DMS153 (cell line): Measurements from ENCODE around the gene MKX.

Source experiments
- DNase-seq: peaks from one replicate; lab custom pipeline; 2025; lab: John Stamatoyannopoulos, UW

Gene MKX

GRCh38 chr10:27742195-27743011 is 3.2 kb downstream of the MKX start:
- DNase-seq, result peak; percentile 9

DNA sequence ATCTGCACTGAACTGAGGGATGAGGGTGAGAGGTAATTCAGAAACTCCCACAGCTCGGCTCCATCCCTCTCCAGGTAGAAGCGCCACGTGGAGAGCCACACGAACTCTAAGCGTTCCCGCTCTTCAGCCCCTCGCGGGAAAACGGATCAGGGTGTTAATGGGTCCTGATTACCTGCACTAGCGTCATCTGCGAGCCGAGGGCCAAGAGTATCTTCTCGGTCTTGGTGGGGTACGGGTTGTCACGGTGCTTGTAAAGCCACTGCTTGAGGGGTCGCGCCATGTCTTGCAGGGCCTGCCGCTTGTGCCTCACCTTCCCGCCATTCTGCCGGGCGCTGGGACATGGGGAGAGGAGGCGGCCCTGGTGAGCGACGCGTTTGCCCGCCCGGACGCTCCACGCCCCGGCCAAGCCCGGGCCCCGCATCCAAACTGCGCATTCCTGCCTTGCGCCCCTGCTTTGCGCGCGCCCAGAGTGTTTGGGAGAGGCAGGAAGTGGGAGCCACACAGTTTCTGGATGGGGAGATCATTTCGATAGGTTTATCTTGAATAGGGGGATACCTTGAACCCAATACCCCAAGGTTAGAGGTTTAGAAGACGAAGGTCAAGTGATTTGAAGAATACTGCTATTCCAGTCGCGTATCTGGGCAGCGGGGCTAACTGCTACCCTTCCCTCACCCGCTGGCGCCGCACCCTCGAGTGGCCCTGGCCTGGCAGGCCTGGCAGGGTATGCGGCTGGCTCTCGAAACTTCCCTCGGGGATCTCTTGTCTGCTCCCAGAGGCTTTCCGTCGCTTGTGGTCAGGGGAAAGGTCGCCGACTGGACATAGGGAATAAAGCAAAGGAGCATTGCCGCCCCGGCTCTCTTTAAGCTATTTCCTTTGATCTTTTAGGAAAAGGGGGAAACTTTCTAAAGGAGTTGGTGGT is 4.2 kb downstream of the MKX start:
- DNase-seq, result no peak

DNA sequence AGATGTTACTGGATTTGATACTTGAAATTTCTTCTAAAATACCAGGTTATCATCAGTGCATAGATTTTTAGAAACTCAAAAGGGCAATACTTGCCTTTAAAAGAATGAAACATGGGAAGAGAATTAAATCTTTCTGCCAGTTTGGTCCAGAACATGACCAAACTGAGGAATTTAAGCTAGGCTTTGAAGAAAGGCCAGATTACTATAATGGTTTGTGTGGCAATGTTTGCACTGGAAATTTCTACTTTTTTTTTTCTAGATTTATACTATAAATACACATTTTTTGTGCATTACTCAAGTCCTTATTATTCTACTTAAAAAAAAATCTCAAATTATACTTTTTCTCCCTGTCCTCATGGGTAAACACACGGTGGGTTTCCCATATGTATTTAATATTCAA is 9.2 kb downstream of the MKX start:
- DNase-seq, result no peak

GRCh38 chr10:27730041-27730440 is 15.6 kb downstream of the MKX start:
- no peak for DNase-seq

DNA sequence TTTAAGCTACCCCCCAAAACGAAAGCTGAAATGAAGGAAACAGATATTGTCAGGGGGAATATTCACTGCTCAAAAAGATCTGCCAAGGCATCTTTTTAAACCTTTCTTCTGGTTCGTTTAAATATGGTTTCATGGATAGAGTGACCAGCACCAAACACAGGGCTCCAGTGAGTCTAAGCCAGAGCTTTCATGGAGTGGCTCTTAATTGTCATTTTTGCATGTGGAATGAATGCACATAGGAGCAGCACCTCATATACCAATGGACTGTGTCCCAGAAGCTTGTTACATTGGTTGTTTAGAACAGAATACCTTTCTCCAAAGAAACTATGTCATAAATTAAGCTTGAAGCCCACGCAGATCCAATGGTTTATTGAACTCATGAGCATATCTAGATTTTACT is 17.3 kb downstream of the MKX start:
- no peak for DNase-seq

GRCh38 chr10:27724287-27724686 is 21.3 kb downstream of the MKX start:
- no peak for DNase-seq

DNA sequence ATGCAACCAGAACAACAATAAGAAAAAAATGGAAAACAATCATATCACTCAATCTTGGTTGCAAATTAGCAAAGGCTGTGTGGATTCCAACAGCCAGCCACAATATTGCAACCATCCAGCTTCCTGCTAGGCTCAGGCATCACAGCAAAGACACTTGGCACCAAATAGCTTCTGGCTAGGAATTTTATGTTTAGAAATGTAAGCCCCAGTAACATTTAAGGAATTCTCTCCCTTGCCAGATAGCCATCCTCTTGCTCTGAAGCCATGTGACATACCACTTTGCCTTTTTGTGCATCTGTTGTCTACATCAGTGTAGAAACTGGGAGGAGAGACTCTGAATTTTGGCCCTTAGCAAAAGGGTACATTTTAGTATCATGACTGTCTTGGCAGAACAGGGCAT is 22.2 kb downstream of the MKX start:
- DNase-seq, result no peak

DNA sequence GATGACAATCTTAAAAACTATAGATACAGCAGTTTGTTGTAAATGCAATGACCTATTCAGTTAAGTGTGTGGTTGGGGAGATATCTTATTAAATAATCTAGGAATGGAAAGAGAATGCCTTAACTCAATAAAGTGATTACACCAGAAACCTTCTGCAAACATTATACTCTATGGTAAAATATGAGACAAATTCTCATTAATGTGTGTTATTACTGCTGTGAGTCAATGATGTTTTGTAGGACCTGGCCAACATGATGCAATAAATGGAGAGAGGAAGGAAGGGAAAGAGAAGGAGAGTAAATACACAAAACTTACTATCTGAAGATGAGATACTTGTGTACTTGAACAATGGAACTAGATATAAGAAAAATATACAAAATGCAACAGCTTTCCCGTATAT is 25.1 kb downstream of the MKX start:
- no peak for DNase-seq

DNA sequence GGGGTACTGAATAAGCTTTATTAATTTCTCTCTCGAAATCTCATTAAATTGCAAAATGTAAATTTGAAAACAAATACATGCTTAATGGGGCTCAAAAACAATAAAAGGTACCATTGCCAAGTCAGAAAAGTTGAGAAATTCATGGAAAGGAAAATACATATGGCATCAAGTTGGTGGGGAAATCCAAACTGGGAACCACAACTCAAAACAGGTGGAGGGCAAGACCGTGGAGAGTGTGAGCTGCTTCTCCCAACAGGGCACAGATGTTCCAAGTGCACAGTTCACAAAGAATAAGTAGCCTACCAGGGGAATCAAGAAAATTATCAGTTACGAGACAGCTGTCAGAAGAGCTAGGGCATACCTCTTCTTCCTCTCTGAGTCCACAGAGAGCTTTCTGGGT is 26.6 kb downstream of the MKX start:
- no peak for DNase-seq

DNA sequence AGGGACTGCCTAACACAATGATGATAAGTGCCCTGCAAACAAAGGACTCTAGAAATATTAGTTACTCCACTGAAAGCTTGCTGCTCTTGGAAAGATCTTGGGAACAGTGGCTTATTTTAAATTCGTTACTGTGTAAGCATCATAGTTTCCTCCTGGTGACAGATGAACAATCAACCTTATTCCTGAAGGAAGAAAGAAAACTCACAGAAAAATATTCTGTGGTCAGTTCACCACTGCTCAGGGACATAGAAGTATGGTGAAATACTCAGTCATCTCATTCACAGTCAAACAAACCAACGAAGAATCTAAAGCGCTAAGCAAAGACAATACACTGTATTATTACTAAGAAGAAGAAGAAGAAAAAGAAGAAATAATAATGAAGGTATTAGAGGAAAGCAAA is 27.8 kb downstream of the MKX start:
- DNase-seq, result no peak

- no peak for DNase-seq
These were observed 28.4 kb downstream of the MKX start for GRCh38 chr10:27717224-27717623.

DNA sequence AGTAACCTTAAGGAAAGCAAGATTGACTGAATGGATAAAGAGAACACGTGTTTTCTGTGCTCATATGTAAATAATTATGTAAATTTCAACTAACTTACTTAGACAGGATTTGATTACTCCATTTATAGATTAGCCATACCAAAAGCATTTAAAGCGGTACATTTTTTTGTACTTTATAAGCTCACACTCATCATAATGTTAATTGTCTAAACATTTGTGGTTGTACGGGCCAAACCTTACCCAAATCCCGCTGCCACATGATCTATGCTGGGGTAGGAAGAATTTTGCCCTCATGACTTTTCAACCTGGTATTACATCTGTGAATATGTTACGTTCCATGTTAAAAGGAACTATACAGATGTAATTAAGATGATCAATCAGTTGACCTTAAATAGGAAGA is 29.1 kb downstream of the MKX start:
- no peak for DNase-seq

- DNase-seq, result no peak
These were observed 30.1 kb downstream of the MKX start for GRCh38 chr10:27715505-27715904.

GRCh38 chr10:27714349-27714748 is 31.3 kb downstream of the MKX start:
- no peak for DNase-seq

- no peak for DNase-seq
These were observed 31.7 kb downstream of the MKX start for GRCh38 chr10:27713941-27714340.

- DNase-seq, result no peak
These were observed 35.6 kb downstream of the MKX start for GRCh38 chr10:27710014-27710413.

DNA sequence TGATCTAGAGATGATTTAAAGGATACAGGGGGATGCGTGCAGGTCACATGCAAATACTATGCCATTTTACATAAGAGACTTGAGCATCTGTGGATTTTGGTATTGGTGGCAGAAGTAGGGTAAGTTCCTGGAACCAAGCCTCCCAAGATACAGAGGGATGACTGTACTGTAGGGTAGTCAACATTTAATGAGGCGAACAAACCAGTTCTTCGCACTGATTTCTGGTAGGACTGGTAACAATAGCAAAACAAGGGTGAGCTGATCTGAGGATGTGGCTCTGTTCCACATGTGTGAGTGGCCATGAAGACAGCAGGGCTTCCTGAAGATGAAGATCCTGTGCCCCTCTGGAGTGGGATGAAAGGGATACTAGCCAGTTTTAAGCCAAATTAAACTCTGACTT is 36.3 kb downstream of the MKX start:
- DNase-seq, result no peak

DNA sequence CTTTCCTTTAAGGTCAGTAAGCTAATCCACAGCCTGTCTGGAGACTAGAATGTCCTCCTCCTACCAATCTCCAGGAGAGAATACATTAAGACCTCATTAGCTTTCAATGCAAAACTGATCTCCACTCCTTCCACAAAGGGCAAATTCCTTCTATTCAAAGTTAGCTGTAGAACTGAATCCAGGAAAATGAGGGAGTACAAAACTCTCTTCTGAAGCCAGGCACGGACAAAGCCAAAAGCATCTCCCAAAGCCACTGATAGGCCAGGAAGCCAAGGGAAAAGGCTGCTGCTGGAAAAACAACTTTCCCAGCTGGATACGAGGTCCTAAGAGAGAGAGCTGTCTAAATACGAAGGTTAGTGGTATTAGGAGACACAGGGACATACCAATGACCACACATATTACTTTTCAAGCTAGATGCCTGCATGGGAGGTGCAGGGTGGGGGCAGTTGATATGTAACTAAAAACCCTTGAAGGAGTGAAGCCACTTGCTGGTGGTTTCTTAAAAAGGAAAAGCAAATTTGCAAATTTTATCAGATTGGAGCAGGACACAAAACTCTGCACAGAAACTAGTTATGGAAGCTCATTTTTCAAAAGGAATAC is 43.6 kb downstream of the MKX start:
- no peak for DNase-seq

- no peak for DNase-seq
These were observed 45.8 kb downstream of the MKX start for GRCh38 chr10:27699776-27700175.

- no peak for DNase-seq
These were observed 46.7 kb downstream of the MKX start for GRCh38 chr10:27698961-27699360.

GRCh38 chr10:27696466-27696865 is 49.2 kb downstream of the MKX start:
- no peak for DNase-seq

GRCh38 chr10:27695706-27696105 is 49.9 kb downstream of the MKX start:
- no peak for DNase-seq

DNA sequence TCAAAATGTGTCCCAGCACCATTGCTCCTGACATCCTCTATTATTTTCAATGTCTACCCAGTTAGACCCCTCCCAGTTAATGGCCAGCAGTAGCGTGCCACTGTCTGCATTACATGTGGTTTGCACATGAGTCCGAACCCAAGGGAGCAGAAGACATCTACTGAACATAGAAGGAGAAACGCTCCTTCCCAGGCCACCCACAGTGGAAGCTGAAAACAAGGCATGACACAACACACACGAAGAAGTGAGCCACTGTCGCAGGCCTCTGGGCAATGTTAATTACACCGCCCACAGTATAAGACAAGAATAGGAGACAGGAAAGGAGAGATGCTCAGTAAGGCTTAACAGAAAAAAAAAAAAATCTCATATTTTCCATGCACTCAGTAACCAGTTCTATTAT is 50.5 kb downstream of the MKX start:
- no peak for DNase-seq
